ENCODE results near the gene JAKMIP3.
A peak's percentile ranks its signal among the peaks of the same experiment; 100 is the strongest.

Gene JAKMIP3

DNA sequence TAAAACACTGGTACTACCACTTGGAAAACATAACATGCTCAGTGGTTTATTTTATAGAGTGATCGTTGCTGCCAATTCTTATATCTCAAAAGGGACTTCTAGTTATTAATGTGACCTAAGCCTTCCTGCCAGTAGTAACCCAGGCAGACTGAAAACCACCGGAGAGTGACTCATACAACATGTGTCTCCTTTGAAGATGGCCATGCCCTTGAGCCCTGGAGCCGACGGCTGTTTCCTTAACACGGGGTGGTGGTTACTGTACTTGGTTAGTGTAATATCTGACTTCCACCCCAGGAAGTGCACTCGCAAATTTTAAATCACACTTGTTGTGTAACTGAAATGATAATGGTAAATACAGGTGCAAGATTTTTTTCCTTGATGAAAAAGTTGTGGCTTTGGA, 30.5 kb downstream of the JAKMIP3 start:
- DNase-seq (ENCODE audit: low read depth): peak; percentile 33
- no peak overlapping the region for H3K4me3 ChIP-seq (ENCODE audit: control insufficient read depth, low read depth, low read length)
- TF ChIP-seq CTCF (conservative IDR thresholded peaks at IDR 0.05; ENCODE audit: control insufficient read depth, insufficient read depth, low read depth, low read length): no peak

GRCh38 chr10:132096863-132097478, 31.2 kb downstream of the JAKMIP3 start:
- no peak for DNase-seq (ENCODE audit: low read depth)
- no peak overlapping the region for H3K4me3 ChIP-seq (ENCODE audit: control insufficient read depth, low read depth, low read length)
- no peak for TF ChIP-seq CTCF (conservative IDR thresholded peaks at IDR 0.05; ENCODE audit: control insufficient read depth, insufficient read depth, low read depth, low read length)

DNA sequence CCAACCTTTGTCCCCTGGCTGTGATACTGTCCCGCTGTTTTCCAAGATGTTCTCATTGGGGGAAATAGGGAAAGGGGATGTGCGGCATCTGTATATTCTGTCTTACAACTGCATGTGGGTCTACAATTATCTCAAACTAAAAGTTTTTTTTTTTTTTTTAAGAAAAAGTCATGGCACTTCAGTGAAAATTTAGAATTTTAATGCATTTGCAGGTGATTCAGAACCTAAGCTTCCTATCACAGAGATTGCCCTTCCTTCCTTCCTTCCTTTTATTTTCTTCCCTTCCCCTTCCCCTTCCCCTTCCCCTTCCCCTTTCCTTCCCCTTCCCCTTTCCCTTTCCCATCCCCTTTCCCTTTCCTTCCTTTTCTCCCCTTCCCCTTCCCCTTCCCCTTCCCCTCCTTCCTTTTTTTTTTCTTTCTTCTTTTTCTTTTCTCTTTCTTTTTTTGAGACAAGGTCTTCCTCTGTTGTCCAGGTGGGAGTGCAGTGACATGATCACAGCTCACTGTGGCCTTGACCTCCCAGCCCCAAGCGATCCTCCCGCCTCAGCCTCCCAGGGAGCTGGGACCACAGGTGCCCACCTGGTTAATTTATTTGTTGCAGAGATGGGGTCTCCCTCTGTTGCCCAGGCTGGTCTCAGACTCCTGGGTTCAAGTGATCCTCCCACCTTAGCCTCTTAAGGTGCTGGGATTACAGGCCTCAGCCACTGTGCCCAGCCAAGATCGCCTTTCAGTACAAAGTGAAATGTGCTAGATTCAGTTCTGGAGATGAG, 32.0 kb downstream of the JAKMIP3 start:
- no peak overlapping the region for H3K4me3 ChIP-seq (ENCODE audit: control insufficient read depth, low read depth, low read length)
- DNase-seq (ENCODE audit: low read depth): no peak
- no peak for TF ChIP-seq CTCF (conservative IDR thresholded peaks at IDR 0.05; ENCODE audit: control insufficient read depth, insufficient read depth, low read depth, low read length)

GRCh38 chr10:132098539-132099388, 33.0 kb downstream of the JAKMIP3 start:
- DNase-seq (ENCODE audit: low read depth): no peak

GRCh38 chr10:132099389-132100090, 33.8 kb downstream of the JAKMIP3 start:
- H3K4me3 ChIP-seq (ENCODE audit: control insufficient read depth, low read depth, low read length): no peak overlapping the region
- no peak for DNase-seq (ENCODE audit: low read depth)
- TF ChIP-seq CTCF (conservative IDR thresholded peaks at IDR 0.05; ENCODE audit: control insufficient read depth, insufficient read depth, low read depth, low read length): no peak

More at GRCh38 chr10:132098539-132099388, 33.0 kb downstream of the JAKMIP3 start:
- H3K4me3 ChIP-seq (ENCODE audit: control insufficient read depth, low read depth, low read length): no peak overlapping the region
- TF ChIP-seq CTCF (conservative IDR thresholded peaks at IDR 0.05; ENCODE audit: control insufficient read depth, insufficient read depth, low read depth, low read length): no peak

GRCh38 chr10:132100091-132100481, 34.3 kb downstream of the JAKMIP3 start:
- DNase-seq (ENCODE audit: low read depth): no peak
- H3K4me3 ChIP-seq (ENCODE audit: control insufficient read depth, low read depth, low read length): no peak overlapping the region
- TF ChIP-seq CTCF (conservative IDR thresholded peaks at IDR 0.05; ENCODE audit: control insufficient read depth, insufficient read depth, low read depth, low read length): no peak

All from fibroblast of mammary gland (primary cell).